CD4-positive, alpha-beta T cell treated with Interleukin-17A for 4 hours (primary cell): ENCODE measurements around the gene CSF1R.
"Not testable (repeated sequence)": the region's sequence is repeated elsewhere in the genome, so short reads cannot be mapped to it uniquely, and the experiment has no call there.

Source experiments
- DNase-seq: peaks from one replicate; pipeline ENCODE4 v3.0.0-alpha.2; 2020; ENCODE audit warnings: mixed read lengths

The CSF1R gene

GRCh38 chr5:150103678-150104549, 17.6 kb upstream of the CSF1R start:
- no peak for DNase-seq

GRCh38 chr5:150101023-150101422, 14.7 kb upstream of the CSF1R start:
- DNase-seq, result no peak

- no peak for DNase-seq
These were observed 10.8 kb upstream of the CSF1R start for GRCh38 chr5:150097152-150097551.

GRCh38 chr5:150092159-150092787, 5.9 kb upstream of the CSF1R start:
- DNase-seq, result no peak

- DNase-seq, result no peak
These were observed 1.0 kb downstream of the CSF1R start for GRCh38 chr5:150085191-150085912.

- DNase-seq, result not testable (repeated sequence)
These were observed 1.6 kb downstream of the CSF1R start for GRCh38 chr5:150084754-150085153.

GRCh38 chr5:150082889-150083288, 3.5 kb downstream of the CSF1R start:
- DNase-seq, result no peak

- DNase-seq, result no peak
These were observed 4.0 kb downstream of the CSF1R start for GRCh38 chr5:150082374-150082773.

GRCh38 chr5:150081541-150082283, 4.6 kb downstream of the CSF1R start:
- DNase-seq, result no peak

GRCh38 chr5:150080696-150081435, 5.5 kb downstream of the CSF1R start:
- DNase-seq, result no peak

- DNase-seq, result no peak
These were observed 6.4 kb downstream of the CSF1R start for GRCh38 chr5:150079909-150080461.

- no peak for DNase-seq
These were observed 7.3 kb downstream of the CSF1R start for GRCh38 chr5:150078802-150079689.

- DNase-seq, result no peak
These were observed 8.2 kb downstream of the CSF1R start for GRCh38 chr5:150077996-150078801.

- DNase-seq, result no peak
These were observed 9.3 kb downstream of the CSF1R start for GRCh38 chr5:150077060-150077459.

GRCh38 chr5:150075806-150076205, 10.5 kb downstream of the CSF1R start:
- no peak for DNase-seq

GRCh38 chr5:150075233-150075632, 11.1 kb downstream of the CSF1R start:
- DNase-seq, result no peak

- DNase-seq, result no peak
These were observed 12.7 kb downstream of the CSF1R start for GRCh38 chr5:150073677-150074076.

- no peak for DNase-seq
These were observed 13.2 kb downstream of the CSF1R start for GRCh38 chr5:150073086-150073625.

GRCh38 chr5:150070821-150071220, 15.5 kb downstream of the CSF1R start:
- DNase-seq, result no peak
